HepG2 (cell line): ENCODE data around the gene DAZAP1. TPM values are rescaled to one million over a fixed set of nuclear protein-coding genes. Genes with fewer than 3 reads are reported as not detected.
A peak's percentile ranks its signal among the peaks of the same experiment; 100 is the strongest.

ENCODE experiments used
- ELF3 ChIP-seq: IDR thresholded peaks from 2 replicates; pipeline ENCODE4 v1.6.1; 2016; ENCODE audit warnings: missing genetic modification reagents, missing compliant biosample characterization
- FOXA1 ChIP-seq, 2 experiments: fragments of 450-650 bp in 1 of 2; sonication (generic) in 1 of 2; formaldehyde crosslinking in 1 of 2; IDR thresholded peaks; 2 replicates each; pipeline versions ENCODE4 v1.4.0 to v1.6.1; 2016 to 2020; ENCODE audit warnings: missing genetic modification reagents in 1 of 2
- FOXA3 ChIP-seq: IDR thresholded peaks from 2 replicates; pipeline ENCODE4 v1.6.1; 2016; ENCODE audit warnings: missing genetic modification reagents, missing compliant biosample characterization
- FOXK1 ChIP-seq: sonication (generic); formaldehyde crosslinking; IDR thresholded peaks from 2 replicates; pipeline ENCODE4 v1.4.0; 2020; ENCODE audit warnings: low read depth, missing genetic modification reagents, borderline replicate concordance
- GATAD2A ChIP-seq: IDR thresholded peaks from 2 replicates; pipeline ENCODE4 v1.6.1; 2016
- HNF4A ChIP-seq: sonication (generic); formaldehyde crosslinking; IDR thresholded peaks from 2 replicates; pipeline ENCODE4 v1.4.0; 2020; ENCODE audit warnings: missing genetic modification reagents
- HOXA3 ChIP-seq: sonication (generic); formaldehyde crosslinking; IDR thresholded peaks from 2 replicates; pipeline ENCODE4 v1.5.0; 2020; ENCODE audit warnings: missing genetic modification reagents
- IKZF4 ChIP-seq: sonication (generic); formaldehyde crosslinking; IDR thresholded peaks from 2 replicates; pipeline ENCODE4 v1.5.1; 2020; ENCODE audit warnings: borderline replicate concordance, mild to moderate bottlenecking, low read depth, missing genetic modification reagents; ENCODE audit errors: not compliant biosample characterization
- KDM1A ChIP-seq: IDR thresholded peaks from 2 replicates; pipeline ENCODE4 v1.6.1; 2016; ENCODE audit warnings: missing compliant biosample characterization
- KDM4B ChIP-seq: sonication (generic); formaldehyde crosslinking; IDR thresholded peaks from 2 replicates; pipeline ENCODE4 v1.4.0; 2020; ENCODE audit warnings: missing genetic modification reagents
- LCORL ChIP-seq, 2 experiments: fragments of 450-650 bp in 1 of 2; sonication (generic) in 1 of 2; formaldehyde crosslinking in 1 of 2; IDR thresholded peaks; 2 replicates each; pipeline versions ENCODE4 v1.5.0 to v1.6.1; 2017 to 2020; ENCODE audit warnings: antibody characterized with exemption in 1 of 2, missing genetic modification reagents in 1 of 2
- MED8 ChIP-seq: sonication (generic); formaldehyde crosslinking; IDR thresholded peaks from 2 replicates; pipeline ENCODE4 v1.8.1; 2023; ENCODE audit warnings: mild to moderate bottlenecking, missing genetic modification reagents; ENCODE audit not compliant: insufficient replicate concordance
- NPAS2 ChIP-seq: sonication (generic); formaldehyde crosslinking; IDR thresholded peaks from 2 replicates; pipeline ENCODE4 v1.8.0; 2022; ENCODE audit warnings: mild to moderate bottlenecking, missing genetic modification reagents, borderline replicate concordance
- POLR2A ChIP-seq, 2 experiments: IDR thresholded peaks; 2 replicates each; pipeline ENCODE4 v1.6.1; 2011; ENCODE audit warnings: low read depth in 2 of 2, low read length in 2 of 2, mild to moderate bottlenecking in 1 of 2, moderate library complexity in 1 of 2; ENCODE audit not compliant: insufficient read depth in 1 of 2
- RXRA ChIP-seq: sonication (generic); formaldehyde crosslinking; IDR thresholded peaks from 2 replicates; pipeline ENCODE4 v1.5.1; 2020; ENCODE audit warnings: missing genetic modification reagents
- SOX13 ChIP-seq, 3 experiments: fragments of 450-650 bp in 1 of 3; sonication (generic) in 1 of 3; formaldehyde crosslinking in 1 of 3; IDR thresholded peaks in 2 of 3; conservative IDR thresholded peaks in 1 of 3; 2 replicates each; pipeline versions ENCODE4 v1.5.0 to v1.6.1; 2016 to 2020; ENCODE audit warnings: antibody characterized with exemption in 1 of 3, mild to moderate bottlenecking in 1 of 3, missing compliant biosample characterization in 1 of 3, missing genetic modification reagents in 1 of 3, moderate library complexity in 1 of 3
- ZNF225 ChIP-seq: sonication (generic); formaldehyde crosslinking; IDR thresholded peaks from 2 replicates; pipeline ENCODE4 v1.4.0; 2020; ENCODE audit warnings: mild to moderate bottlenecking, missing genetic modification reagents
- ZNF263 ChIP-seq: sonication (generic); formaldehyde crosslinking; IDR thresholded peaks from 2 replicates; pipeline ENCODE4 v1.4.0; 2020; ENCODE audit warnings: missing genetic modification reagents
- ZNF563 ChIP-seq: sonication (generic); formaldehyde crosslinking; IDR thresholded peaks from 2 replicates; pipeline ENCODE4 v1.8.0; 2022; ENCODE audit warnings: mild to moderate bottlenecking, moderate library complexity, missing genetic modification reagents
- ZNF709 ChIP-seq: sonication (generic); formaldehyde crosslinking; IDR thresholded peaks from 2 replicates; pipeline ENCODE4 v1.5.0; 2020; ENCODE audit warnings: mild to moderate bottlenecking, missing genetic modification reagents
- polyA plus RNA-seq, 8 experiments: library from polyadenylated mRNA; depleted of rRNA in 3 of 8; stranded (reverse) in 7 of 8; unstranded in 1 of 8; fragments of >200 nt; fragmentation: Illumina TruSeq in 4 of 8; extraction: Trizol in 4 of 8; gene quantifications; 2 replicates each; pipeline versions ENCODE4 v1.2.1 to v1.2.3, GENCODE V29; 2011 to 2016; ENCODE audit warnings: low read depth in 4 of 8, missing spikeins in 1 of 8, mixed read lengths in 1 of 8; ENCODE audit not compliant: insufficient read depth in 1 of 8
- total RNA-seq, 5 experiments: library from RNA; depleted of rRNA; stranded (reverse); fragments of >200 nt; fragmentation: Illumina TruSeq; extraction: Trizol; gene quantifications; 2 replicates each; pipeline ENCODE4 v1.2.3, GENCODE V29; 2016; ENCODE audit warnings: low read depth in 1 of 5
- TF ChIP-seq, protein P1 (sequence below): sonication (generic); formaldehyde crosslinking; IDR thresholded peaks from 2 replicates; pipeline ENCODE4 v1.4.0; 2020; ENCODE audit warnings: mild to moderate bottlenecking, missing genetic modification reagents
- TF ChIP-seq, protein P2 (sequence below): sonication (generic); formaldehyde crosslinking; IDR thresholded peaks from 2 replicates; pipeline ENCODE4 v1.8.0; 2022; ENCODE audit warnings: low read depth, missing genetic modification reagents
- TF ChIP-seq, protein P3 (sequence below): IDR thresholded peaks from 2 replicates; pipeline ENCODE4 v1.6.1; 2016; ENCODE audit warnings: low read depth, borderline replicate concordance
- TF ChIP-seq, protein P4 (sequence below): IDR thresholded peaks from 2 replicates; pipeline ENCODE4 v1.6.1; 2016
- TF ChIP-seq, protein P5 (sequence below): IDR thresholded peaks from 2 replicates; pipeline ENCODE4 v1.6.1; 2016; ENCODE audit warnings: control low read depth

The DAZAP1 gene
- total and polyA plus RNA-seq, 2 of the 13 experiments (the other 11 are each of a cell fraction or from before 2014, with no cell fraction given), result 63.3 to 79.2 TPM

DNA sequence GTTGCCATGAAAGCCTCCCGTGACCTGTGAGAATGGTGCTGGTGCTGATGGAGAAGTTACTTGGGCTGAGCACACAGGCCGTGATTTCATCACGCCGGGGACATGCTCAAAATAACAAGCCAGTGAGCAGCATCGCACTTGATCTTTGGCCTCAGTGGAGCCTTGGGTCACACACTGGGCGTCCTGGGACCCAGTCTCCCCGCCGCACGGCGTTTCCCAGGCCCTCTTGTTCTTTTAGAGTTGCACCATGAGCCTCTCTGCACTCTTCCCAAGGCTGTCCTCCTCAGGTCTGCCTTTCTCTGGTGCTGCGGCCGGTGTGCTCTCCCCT is 33.2 kb upstream of the DAZAP1 start (continued):
- TF ChIP-seq, protein P1, sequence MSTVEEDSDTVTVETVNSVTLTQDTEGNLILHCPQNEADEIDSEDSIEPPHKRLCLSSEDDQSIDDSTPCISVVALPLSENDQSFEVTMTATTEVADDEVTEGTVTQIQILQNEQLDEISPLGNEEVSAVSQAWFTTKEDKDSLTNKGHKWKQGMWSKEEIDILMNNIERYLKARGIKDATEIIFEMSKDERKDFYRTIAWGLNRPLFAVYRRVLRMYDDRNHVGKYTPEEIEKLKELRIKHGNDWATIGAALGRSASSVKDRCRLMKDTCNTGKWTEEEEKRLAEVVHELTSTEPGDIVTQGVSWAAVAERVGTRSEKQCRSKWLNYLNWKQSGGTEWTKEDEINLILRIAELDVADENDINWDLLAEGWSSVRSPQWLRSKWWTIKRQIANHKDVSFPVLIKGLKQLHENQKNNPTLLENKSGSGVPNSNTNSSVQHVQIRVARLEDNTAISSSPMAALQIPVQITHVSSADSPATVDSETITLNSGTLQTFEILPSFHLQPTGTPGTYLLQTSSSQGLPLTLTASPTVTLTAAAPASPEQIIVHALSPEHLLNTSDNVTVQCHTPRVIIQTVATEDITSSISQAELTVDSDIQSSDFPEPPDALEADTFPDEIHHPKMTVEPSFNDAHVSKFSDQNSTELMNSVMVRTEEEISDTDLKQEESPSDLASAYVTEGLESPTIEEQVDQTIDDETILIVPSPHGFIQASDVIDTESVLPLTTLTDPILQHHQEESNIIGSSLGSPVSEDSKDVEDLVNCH (CRISPR knock-in tag), result no peak
- TF ChIP-seq ZNF709 (CRISPR knock-in tag) (0 out of 2 replicates have a peak, but pooled peaks have one; percentile 38), FOXK1 (0 out of 2 replicates have a peak, but pooled peaks have one; percentile 46), FOXA3 (CRISPR knock-in tag) (peak; percentile 45; the same call in 1 of the 2 replicates), FOXA1 (IDR thresholded peaks at IDR 0.05) (no peak), FOXA1 (CRISPR knock-in tag; IDR thresholded peaks at IDR 0.05) (peak; percentile 33; the same call in 1 of the 2 replicates), HNF4A (peak; percentile 93), ZNF263 (CRISPR knock-in tag) (peak; percentile 78), MED8 (CRISPR knock-in tag) (peak; percentile 4), GATAD2A (CRISPR knock-in tag) (peak; percentile 69), IKZF4 (CRISPR knock-in tag) (peak; percentile 30), ZNF563 (CRISPR knock-in tag) (0 out of 2 replicates have a peak, but pooled peaks have one; percentile 14), ELF3 (CRISPR knock-in tag) (0 out of 2 replicates have a peak, but pooled peaks have one; percentile 10), KDM4B (CRISPR knock-in tag) (peak; percentile 83; the same call in 1 of the 2 replicates), HOXA3 (CRISPR knock-in tag) (peak; percentile 54), SOX13 (IDR thresholded peaks at IDR 0.05) (no peak), SOX13 (CRISPR knock-in tag; conservative IDR thresholded peaks at IDR 0.05 in 1 of 2, IDR thresholded peaks at IDR 0.05 in 1 of 2) (peak in 1 of 2 experiments; percentile 37; a peak in 1 of 4 replicates), ZNF225 (CRISPR knock-in tag) (peak; percentile 36; the same call in 1 of the 2 replicates), NPAS2 (no peak), POLR2A (IDR thresholded peaks at IDR 0.05; ENCODE audit: insufficient read depth in 1 of 2, low read depth in 2 of 2, low read length in 2 of 2) (peak in 1 of 2 experiments; percentile 28; a peak in 1 of 4 replicates), LCORL (IDR thresholded peaks at IDR 0.05) (no peak), LCORL (CRISPR knock-in tag; IDR thresholded peaks at IDR 0.05) (peak; percentile 67), RXRA (CRISPR knock-in tag) (peak; percentile 49; the same call in 1 of the 2 replicates), KDM1A (CRISPR knock-in tag) (0 out of 2 replicates have a peak, but pooled peaks have one; percentile 34)
- TF ChIP-seq, protein P2, sequence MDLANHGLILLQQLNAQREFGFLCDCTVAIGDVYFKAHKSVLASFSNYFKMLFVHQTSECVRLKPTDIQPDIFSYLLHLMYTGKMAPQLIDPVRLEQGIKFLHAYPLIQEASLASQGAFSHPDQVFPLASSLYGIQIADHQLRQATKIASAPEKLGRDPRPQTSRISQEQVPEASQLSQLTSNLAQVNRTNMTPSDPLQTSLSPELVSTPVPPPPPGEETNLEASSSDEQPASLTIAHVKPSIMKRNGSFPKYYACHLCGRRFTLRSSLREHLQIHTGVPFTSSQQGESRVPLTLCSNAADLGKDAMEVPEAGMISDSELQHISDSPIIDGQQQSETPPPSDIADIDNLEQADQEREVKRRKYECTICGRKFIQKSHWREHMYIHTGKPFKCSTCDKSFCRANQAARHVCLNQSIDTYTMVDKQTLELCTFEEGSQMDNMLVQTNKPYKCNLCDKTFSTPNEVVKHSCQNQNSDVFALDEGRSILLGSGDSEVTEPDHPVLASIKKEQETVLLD, result no peak
- TF ChIP-seq, protein P3, sequence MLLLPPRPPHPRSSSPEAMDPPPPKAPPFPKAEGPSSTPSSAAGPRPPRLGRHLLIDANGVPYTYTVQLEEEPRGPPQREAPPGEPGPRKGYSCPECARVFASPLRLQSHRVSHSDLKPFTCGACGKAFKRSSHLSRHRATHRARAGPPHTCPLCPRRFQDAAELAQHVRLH (CRISPR knock-in tag), result peak; percentile 39; the same call in 1 of the 2 replicates
- TF ChIP-seq, protein P4, sequence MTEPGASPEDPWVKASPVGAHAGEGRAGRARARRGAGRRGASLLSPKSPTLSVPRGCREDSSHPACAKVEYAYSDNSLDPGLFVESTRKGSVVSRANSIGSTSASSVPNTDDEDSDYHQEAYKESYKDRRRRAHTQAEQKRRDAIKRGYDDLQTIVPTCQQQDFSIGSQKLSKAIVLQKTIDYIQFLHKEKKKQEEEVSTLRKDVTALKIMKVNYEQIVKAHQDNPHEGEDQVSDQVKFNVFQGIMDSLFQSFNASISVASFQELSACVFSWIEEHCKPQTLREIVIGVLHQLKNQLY (CRISPR knock-in tag), result peak; percentile 81
- TF ChIP-seq, protein P5, sequence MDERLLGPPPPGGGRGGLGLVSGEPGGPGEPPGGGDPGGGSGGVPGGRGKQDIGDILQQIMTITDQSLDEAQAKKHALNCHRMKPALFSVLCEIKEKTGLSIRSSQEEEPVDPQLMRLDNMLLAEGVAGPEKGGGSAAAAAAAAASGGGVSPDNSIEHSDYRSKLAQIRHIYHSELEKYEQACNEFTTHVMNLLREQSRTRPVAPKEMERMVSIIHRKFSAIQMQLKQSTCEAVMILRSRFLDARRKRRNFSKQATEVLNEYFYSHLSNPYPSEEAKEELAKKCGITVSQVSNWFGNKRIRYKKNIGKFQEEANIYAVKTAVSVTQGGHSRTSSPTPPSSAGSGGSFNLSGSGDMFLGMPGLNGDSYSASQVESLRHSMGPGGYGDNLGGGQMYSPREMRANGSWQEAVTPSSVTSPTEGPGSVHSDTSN (CRISPR knock-in tag), result no peak
